Measurements from ENCODE around the gene TMEM212.
"Not testable (repeated sequence)": the region's sequence is repeated elsewhere in the genome, so short reads cannot be mapped to it uniquely, and the experiment has no call there.

Gene TMEM212

DNA sequence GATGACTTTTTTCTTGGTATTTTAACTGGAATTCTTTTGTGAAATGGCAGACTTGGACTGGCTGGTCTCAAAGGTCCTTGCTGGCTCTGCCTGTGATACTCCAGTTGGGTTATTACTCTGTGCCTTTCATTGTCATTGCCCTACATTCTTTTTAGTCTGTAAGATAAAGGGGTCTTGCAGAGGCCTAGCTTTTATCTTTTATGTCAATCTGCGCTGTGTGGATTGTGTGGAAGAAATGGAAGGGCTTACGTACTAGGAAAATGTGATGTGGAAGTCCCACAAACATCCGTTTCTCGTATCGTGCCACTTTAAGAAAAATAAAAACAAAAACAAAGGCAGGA is 8.7 kb upstream of the TMEM212 start:
- DNase-seq (ENCODE audit: low read depth): no peak

DNA sequence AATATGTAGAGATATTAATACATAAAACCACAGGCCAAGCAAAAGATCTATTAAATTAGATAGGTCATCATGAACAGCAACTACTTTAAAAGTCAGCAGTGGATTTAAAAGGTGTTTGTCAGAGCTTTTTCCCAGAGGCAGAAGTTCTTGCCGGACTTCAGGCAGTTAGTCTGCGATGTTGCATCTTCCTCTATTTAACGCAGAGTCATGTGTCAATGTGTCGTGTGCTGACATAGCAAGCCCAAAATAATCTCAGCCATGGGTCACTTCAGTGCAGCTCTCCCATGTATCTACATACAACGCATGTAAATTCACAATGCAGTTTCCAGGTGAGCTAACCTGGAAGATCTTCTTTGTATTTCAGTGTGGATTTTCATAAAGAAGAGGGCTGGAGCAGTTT is 8.0 kb upstream of the TMEM212 start:
- no peak for DNase-seq (ENCODE audit: low read depth)

DNA sequence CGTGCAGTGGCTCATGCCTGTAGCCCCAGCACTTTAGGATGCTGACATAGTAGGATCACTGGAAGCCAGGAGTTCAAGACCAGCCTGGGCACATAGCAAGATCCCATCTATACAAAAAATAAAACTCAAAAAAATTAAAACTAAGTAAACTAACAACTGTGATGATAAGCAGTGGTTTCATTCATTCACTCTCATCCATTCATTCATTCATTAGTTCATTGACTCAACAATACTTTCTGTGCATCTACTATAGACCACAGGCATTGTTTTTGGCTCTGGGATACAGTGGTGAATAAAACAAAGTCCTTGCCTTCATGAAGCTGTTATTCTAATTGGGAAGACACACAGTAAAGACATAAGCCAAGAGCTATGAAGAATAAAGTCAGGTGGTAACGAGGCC is 7.5 kb upstream of the TMEM212 start:
- DNase-seq (ENCODE audit: low read depth): no peak

DNA sequence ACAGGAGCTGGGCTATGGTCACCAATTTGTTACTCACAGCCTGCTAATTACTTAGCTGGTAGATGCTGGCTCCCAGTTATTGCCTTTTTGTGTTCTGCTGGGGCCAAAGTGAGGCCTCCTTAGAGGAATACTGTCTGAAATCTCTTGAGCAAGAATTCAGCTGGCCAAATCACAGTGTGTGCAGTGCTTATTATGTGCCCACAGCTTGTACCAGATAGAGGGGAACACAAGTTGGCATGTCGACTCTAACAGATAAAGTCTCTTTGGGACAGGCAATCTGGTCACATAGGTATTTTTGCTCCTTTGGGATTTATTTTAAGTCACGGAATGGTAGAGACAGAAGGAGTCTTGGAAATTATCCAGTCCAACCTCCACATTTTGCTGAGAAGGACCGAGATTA is 6.3 kb upstream of the TMEM212 start:
- DNase-seq (ENCODE audit: low read depth): no peak

DNA sequence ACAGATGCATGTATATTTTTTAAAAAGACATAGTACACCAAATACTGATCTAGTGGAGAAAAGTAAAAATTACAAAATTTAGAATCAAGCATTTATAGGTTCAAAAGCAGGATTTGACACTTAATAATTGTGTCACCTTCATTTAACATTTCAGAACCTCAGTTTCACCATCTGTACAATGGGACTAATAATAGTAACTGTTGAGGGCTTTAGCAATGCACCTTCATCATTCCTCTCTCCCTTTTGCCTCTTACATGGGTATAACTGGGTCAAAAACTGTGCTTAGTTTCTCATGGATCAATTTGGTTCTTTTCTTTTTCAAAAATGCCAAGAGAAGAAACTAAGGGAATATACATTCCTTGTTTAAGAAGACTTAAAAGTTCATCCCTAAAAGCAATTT is 5.5 kb upstream of the TMEM212 start:
- no peak for DNase-seq (ENCODE audit: low read depth)

DNA sequence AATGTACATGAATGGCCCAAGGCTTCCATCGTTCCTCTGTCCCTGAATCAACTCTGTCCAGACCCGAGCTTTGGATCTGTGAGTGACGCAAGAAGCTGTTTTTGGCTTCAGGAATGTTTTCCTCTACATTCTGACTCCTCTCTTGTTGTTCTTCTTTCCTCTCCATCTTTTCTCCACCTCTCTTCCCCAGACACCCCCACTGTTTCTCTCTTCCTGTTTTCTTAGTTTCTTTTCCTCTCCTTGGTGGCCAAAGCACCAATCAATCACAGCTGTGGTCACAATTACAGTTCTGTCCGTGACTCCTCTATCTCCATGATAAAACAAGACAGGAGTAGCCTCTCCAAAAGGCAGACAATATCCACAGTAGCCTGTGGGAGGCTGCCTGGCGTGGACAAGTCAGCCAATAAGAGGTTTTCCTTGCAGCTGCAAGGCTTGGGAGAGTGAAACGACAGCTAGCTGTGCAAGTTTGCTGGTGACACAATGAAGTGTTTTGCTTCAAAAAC is 4.9 kb upstream of the TMEM212 start:
- DNase-seq (ENCODE audit: low read depth): peak; percentile 82

DNA sequence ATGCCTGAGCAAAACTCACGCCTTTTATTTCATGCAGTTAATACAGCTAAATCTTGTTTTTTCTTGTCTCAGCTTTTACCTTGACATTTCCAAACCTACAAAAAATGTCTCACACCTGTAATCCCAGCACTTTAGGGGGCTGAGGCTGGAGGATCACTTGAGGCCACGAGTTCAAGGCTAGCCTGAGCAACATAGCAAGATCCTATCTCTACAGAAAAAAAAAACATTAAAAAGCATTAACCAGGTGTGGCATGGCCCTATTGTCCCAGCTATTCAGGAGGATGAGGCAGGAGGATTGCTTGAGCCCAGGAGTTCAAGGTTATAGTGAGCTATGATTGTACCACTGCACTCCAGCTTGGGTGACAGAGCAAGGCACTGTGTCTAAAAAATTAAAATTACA is 3.9 kb upstream of the TMEM212 start:
- DNase-seq (ENCODE audit: low read depth): no peak

DNA sequence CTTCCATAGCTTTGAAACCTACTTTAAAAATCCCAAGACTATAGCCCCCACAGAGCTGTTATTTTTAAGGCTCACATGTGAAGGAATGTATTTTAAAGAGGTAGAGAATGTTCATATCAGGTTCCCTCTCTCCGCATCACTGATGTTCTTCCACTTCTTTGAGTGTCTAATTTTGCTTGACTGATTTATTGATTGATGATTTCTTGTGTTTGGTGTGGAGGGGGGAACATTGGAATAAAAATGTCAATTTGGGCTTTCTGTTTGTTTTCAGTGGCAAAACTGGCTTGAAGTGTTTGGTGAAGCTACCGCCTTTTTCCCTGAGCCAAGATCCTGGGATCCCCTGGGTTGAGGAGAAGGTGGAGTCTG is 2.7 kb upstream of the TMEM212 start:
- DNase-seq (ENCODE audit: low read depth): no peak

DNA sequence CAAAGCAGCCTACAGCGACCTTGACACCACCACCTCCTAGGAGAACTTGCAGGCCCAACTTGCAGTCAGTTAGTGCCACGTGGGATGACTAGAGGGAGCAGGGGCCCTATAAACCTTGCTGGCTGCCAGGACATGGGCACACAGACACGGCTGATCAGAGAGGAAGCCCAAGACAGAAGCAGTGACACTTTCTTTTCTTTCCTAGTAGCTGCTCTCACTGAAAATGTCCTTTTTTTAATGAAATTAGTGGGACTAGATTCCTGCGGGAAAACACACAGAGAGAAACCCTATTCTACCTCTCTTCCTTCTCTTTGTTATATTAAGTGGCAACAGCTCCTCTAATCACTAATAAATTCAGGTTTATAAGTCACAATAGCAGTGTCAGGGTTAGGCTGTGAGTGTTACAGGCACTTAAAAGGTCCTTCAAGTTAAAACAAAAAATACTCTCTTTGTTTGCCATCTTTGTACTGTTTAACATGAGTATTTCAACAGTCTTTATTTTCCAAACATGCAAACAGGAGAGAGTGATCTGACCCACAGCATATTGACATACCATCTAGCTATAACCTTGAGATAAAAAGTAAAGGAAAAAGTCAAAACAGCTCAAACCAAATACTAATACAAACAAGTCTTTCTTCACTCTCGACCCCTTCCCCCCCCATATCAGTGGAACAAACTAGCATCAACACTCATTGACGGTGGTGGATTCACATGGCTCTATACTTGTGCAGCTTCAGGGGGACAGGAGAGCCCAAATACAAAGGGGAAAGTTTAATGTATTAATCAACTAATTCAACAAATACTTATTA is 2.1 kb upstream of the TMEM212 start:
- no peak for DNase-seq (ENCODE audit: low read depth)

DNA sequence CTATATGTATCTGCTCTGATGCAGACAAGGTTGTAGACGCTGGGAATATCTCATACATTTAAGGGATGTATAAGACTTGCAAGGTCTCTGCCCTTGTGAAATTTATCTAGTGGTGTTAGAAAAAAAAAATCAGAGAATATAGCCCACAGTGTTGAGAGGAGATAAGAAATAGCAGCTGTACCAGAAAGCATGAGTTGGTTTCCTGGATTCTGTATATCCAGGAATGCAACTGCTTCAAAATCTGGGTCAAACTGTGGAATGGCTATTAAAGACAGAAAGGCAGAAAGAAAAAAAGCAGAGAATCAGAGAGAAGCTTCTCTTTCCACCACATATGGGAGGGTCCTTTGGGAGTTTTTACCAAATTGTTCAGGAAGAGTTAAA is 1.5 kb upstream of the TMEM212 start:
- DNase-seq (ENCODE audit: low read depth): no peak

DNA sequence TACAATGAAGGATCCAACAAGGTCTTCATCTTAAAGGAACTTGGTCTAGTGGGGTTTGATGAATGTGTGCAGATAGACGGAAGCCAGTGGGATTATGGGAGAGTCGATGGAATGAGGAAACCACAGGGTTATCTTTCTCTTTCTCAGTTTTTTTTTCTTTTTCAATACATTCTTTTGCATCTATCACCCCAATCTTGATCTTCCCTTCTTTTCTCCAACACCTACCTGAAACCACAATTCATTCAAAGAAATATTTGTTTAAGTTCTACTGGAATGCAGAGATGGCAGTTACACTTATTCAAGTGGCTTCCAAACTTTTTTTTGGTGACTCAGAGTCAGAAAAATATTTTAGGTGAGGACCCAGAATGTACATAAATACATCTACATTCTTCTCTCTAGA is 1.7 kb downstream of the TMEM212 start:
- DNase-seq (ENCODE audit: low read depth): no peak

DNA sequence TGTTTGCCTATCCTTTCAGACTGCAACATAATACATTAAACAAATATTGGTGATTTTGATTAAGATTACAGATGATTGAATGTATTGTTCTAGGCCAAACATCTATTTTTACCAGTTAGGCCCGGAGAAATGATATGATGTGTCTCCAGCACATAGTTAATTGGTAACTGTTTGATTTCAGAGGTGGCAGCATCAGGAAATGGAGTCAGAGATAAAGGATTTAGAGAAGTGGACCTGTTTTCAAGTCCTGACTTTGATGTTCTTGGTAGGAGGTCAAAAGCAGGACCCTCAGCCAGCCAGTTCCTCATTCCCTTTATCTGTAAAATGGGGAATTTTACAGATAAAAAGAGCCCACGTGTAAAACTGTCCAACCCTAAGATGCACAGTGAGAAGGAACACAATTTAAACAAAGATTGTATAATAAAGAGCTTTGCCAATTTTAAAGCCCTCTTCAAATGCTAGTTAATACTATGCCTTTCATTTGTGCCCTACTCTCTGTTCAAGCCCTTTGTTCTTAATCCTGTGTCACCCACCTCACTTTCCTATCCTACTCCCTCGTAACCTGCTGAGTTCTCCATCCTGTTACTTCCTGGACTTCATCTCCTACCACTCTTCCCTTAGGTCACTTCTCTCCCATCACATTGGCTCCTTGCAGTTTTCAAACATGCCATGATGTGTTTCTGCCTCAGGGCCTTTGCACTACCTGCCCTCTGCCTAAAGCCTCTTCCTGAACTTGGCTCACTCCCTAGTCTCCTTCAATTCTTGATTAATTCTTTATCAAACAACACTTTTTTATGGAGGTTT is 2.5 kb downstream of the TMEM212 start:
- DNase-seq (ENCODE audit: low read depth): no peak

DNA sequence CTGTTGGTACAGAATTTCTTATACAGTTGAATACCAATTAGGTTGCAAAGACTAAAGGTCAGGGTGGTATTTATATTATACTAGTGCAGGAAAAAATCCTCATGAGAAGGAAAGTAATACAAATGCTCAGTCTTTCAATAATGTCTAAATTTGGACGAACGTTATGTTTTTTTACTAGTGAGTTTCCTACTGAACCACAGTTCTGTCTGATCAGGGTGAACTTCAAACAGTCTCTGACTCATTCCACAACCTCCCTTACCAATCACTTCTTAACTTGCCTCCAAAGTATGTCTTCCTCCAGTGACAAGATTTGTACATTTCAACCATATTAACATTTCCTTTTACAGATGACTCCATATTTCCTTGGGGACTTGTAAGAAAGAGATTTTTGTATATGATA is 3.4 kb downstream of the TMEM212 start:
- no peak for DNase-seq (ENCODE audit: low read depth)

DNA sequence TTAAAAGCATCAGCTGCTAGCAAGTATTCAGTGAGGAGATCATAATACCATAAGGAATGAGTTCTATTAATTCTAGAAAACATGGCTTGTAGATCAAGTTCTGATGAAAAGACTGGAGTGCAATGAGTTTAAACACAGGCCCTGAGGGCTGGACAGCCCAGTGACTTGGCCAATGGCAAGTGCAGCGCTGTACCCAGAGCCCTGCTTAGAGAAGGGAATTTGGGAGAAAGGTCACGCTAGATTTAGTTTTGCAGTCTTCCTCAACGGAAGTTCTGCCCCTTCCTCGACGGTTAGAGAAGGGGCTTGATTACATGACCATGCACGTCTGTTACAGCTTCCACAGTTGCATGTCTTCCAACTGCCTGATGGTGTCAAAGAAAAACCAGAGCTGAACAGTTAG is 4.0 kb downstream of the TMEM212 start:
- no peak for DNase-seq (ENCODE audit: low read depth)

DNA sequence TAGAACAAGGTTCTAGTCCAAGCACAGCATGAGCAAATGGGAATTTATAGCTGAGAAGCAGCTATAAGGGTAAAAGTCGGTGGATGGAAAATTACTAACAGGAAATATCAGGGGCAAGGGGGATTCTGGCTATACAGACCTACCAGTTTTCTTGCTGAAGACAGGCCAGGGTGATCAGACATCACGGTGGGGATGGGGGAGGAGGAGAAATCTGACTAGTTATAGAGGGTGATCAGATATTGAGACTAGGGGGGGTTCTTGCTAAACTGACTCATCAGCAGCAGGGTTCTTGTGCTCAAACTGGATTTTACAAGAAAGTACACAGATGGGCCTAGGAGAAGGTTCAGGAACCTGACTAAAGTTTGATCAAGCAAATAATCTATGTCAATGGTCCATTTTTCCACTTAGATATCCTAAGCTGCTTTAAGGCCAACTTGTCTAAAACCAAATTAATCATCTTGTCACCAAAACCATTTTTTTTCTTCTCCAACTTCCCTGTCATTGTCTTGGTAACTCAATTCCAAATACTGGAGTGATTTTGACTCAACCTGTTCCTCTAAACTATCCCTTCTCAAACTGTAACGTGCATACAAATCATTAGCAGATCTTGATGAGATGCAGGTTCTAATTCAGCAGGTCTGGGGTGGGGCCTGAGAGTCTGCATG is 4.6 kb downstream of the TMEM212 start:
- DNase-seq (ENCODE audit: low read depth): no peak

DNA sequence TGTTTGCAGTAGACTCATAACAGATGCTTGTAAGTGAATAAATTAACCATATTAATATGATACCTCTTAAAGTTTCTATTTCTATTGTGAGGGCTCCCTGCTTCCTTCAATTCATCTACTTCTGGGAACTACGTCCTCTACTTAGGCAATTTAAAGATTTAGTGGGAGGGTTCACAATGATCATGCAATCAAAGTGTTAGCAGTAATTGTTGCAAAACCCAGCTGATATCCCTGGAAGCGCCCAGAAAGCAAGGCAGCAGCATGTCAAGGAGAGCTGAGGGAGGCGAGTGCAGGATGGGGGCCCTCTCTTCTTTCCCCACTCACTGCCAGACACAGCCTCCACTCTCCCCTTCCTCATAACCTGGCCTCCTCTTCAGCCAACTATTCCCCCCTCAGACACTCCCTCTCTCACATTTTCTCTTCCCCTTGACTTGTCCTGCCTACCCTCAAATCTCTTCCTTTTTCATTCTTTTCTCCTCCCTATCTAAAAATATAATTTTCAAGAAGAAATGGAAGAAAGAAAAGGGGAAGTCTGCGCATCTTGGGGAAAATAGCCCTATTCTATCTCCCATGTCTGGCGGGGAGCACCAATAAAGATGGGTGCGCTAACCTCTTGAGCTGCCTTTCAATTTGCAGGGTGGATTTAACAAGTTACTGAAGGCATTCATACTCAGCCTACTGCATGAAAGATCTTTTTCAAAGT is 6.6 kb downstream of the TMEM212 start:
- no peak for DNase-seq (ENCODE audit: low read depth)

DNA sequence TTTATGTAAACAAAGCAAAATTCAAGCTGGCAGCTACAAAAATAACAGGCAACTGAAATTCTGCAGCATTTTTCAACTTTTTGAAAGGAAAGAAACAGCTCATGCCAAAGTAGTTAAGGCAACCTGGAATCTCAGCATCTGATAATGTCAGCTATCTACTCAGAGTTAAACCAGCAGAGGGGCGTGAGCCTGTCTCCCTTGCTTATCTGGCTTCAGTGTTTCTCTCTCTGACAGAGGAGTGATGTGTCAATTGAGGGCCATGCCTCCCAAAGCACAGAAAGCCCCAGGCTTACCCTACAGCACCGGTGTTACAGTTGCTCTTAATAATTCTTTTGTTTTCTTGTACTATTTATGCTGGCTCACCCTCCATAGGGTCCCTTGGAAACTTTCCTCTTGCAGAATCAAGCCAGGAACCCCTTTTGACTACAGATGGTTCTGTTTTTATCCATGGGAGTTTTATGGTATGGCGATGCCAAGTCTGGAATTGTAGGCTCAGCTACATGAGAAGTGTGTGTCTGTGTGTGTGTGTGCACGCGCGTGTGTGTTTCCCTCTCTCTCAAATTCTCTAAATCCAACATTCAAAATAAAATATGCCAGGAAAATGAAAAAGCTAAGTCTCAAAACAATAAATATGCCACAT is 7.3 kb downstream of the TMEM212 start:
- DNase-seq (ENCODE audit: low read depth): no peak

DNA sequence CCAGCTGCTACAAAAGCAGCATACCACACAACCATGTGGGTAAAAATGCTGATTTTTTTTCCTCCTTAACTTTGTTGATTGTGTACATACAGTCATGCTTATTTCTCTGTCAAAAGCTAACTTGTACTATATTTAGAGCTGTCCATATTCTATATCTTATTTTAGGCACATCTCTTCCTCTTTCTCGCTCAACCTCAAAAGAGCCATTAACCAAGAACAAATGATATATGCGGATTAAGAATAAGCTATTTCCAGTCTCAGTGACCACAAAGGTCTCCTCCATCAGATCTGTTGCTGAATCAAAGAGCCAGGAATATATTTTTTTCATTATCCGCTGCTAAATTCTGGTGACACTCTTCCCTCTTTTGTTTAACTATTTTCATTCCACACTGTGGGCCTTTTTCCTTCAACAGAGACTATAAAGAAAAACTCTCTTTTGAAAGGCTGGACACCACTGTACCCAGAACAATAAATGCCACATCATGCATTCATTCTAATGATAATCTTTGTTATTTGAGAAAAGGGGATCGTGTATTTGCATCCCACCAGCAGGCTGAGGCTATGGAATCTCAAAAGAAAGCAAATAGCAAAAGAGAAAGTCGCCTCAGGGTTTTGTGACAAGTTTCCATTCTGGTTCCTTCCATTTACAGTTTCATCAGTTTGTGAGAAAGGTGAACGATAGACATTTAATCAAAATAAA is 8.0 kb downstream of the TMEM212 start:
- no peak for DNase-seq (ENCODE audit: low read depth)

DNA sequence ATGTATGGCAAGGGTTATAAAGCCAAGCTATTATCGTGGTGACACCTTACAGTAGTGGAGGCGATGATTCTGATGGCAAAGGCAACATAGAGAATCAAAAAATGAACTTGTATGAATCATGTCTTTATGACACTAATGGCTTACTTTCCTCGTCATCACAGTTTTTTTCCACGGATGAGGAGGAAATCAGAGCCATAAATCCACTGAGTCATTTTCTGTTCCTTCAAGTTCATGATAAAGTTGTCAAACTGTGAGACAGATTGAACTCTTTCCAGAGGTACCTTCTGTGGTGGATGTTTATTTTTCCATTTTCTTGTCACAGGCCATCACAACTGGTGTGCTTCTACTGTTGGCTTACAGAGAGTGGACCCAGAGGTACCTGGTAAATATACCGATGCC is 8.5 kb downstream of the TMEM212 start:
- DNase-seq (ENCODE audit: low read depth): no peak

DNA sequence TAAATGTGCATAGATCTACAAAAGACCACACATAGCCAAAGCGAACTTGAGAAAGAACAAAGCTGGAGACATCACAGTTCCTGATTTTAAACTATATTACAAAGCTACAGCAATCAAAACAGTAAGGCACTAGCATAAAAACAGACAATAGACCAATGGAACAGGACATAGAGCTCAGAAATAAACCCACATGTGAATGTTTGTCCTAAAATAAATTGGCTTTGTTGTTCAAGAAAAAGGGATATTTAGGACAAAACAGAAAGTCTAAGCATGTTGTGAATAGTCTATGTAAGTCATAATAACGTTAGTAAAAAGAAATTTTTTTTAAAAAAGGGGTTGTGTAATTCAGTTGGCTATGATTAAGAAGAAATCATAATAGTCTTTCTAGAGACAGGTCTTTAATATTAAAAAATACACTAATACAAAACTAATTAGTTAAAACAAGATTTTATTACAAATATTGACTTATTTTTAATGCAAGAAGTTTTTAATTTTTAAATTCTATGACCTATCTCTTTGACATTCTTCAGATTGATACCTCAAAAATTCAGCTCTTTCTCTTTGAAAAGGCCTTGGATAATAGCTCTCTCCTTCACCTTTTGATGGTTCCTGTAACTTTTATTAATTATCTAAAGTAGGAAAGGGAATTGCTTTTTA is 11.6 kb downstream of the TMEM212 start:
- no peak for DNase-seq (ENCODE audit: low read depth)

DNA sequence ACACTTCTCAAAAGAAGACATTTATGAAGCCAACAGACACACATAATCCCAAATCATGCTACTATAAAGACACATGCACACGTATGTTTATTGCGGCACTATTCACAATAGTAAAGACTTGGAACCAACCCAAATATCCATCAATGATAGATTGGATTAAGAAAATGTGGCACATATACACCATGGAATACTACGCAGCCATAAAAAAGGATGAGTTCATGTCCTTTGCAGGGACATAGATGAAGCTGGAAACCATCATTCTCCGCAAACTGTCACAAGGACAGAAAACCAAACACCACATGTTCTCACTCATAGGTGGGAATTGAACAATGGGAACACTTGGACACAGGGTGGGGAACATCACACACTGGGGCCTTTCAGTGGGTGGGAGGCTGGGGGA is 15.6 kb downstream of the TMEM212 start:
- not testable (repeated sequence) for DNase-seq (ENCODE audit: low read depth)
